NCI-H2227 treated with DMSO at 0.1 percent for 48 hours (cell line): ENCODE measurements around the gene CHST4.
"Not testable (repeated sequence)": the region's sequence is repeated elsewhere in the genome, so short reads cannot be mapped to it uniquely, and the experiment has no call there.

Experiments used
- DNase-seq: peaks from one replicate; lab custom pipeline; 2025; lab: John Stamatoyannopoulos, UW

The CHST4 gene

DNA sequence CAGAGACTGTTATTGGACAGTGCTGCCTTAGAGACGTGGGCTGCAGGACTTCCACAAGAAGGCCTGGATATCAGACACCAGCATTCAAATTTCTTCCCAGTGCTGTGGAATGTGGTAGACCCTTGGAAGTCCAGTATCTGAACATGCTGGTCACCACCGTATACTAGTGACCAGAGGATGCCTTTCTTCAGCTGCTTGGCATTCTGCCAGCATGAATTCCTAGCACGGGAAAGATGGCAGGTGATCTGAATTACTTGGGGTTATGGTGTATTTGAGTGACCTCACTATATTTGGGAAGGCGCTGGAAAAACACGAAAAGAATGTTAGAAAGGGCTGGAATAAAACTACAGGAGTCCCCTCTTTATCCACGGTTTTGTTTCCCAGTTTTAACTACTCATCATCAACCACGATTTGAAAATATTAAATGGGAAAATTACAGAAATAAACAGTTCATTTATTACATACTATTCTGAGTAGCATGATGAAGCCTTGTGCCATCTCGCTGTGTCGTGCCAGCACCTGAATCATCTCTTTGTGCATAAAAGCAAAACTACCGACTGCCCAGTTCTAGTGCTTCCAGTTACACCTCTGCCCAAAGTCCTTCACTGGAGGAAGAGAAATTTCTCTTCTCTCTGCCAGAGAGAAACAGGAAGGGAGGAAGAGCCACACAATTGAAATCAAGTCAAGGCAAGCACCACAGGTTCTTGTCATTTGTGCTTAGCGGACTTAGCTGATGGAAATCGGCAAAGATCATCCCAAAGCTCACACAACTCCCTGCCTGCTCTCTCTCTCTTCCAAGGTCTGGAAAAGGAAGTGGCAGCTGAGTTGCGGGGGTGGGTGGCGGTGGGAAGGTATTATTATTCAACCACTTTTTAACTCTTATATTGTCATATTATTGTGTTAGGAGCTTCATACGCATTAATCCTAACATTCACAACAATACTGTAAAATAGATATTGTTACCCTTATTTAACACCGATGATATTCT, 1.4 kb upstream of the CHST4 start:
- no peak for DNase-seq

DNA sequence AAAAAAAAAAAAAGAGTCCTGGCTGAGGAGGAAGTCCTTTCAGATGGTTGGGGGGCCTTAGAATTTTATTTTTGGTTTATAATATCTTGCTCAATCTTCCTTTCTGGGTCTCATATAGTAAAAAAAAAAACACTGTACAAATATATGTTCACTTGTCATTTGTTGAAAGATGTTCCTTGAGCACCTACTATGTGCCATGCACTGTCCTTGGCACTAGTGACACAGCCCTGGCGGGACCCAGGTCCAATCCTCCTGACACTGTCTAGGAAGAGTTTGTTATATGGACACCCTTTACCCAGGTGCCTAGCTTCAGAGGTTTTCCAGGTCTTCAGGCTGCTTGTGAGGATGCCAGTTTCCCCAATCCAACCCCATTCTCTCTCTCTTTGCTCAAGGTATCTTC, 2.0 kb downstream of the CHST4 start:
- DNase-seq, result no peak

DNA sequence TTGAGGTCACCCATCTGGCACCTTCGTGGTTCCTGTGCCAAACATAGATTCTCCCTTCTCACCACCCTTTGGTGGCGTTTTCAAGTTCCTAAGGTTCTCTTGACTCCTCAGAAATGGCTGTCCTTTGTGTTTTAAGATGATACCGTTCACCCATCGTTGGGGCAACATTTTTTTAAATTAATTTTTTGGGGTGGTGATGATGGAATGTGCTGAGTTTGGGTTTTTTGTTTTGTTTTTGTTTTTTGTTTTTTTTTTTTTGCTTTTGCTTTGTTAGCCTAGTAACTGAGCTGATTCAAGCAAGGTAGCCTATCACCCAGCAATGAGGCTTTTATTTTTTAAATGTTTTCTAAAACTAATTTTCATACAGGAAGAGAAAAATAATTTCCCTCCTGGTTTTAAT, 2.6 kb downstream of the CHST4 start:
- DNase-seq, result no peak

DNA sequence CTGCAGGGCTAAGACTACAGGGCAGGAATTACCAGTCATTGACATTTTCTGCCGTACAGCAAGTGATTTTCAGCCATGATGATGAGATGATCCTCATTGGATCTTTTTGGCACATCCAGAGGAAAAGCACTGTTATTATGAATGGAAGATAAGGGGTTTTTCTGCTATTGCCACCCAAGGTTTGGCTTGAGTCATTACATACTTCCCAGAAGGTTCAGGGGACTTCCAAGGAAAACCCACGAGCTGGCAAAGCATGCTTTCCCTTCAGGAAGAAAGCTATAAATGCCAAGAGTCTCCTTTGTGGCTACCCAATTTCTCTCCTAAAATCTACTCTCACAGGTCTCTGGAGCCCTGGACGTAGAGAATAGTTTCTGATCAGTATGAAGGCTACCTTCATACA, 6.1 kb downstream of the CHST4 start:
- no peak for DNase-seq

GRCh38 chr16:71536752-71537499, 10.7 kb downstream of the CHST4 start:
- DNase-seq, result no peak

DNA sequence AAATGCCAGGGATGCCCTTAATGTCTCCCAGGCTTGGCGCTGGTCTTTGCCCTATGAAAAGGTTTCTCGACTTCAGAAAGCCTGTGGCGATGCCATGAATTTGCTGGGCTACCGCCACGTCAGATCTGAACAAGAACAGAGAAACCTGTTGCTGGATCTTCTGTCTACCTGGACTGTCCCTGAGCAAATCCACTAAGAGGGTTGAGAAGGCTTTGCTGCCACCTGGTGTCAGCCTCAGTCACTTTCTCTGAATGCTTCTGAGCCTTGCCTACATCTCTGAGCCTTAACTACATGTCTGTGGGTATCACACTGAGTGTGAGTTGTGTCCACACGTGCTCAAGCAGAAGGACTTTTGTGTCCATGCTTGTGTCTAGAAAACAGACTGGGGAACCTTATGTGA, 11.4 kb downstream of the CHST4 start:
- peak; percentile 37 for DNase-seq

DNA sequence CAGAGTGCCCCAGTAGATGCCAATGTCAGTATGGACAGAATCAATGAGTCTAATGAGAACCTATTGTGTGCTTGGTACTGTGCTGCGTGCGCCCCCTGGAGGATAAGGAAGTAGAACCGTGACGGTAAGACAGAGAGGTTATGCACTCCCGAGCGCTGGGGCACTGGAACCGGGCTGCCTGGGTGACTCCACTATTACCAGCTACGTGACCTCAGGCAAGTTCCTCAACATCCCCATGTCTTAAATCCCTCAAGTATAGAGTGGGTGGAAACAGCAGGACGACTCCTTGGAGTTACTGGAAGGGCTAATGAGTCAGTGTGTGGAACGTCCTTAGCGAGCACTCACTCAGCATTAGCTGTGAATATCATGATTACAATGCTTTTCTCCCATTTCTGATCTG, 16.2 kb downstream of the CHST4 start:
- DNase-seq, result no peak

- DNase-seq, result no peak
Measured at GRCh38 chr16:71547168-71547567, 20.9 kb downstream of the CHST4 start.

- DNase-seq, result no peak
Measured at GRCh38 chr16:71552698-71553503, 26.7 kb downstream of the CHST4 start.

GRCh38 chr16:71555230-71555891, 29.1 kb downstream of the CHST4 start:
- no peak for DNase-seq

GRCh38 chr16:71557299-71557698, 31.1 kb downstream of the CHST4 start:
- DNase-seq, result no peak

DNA sequence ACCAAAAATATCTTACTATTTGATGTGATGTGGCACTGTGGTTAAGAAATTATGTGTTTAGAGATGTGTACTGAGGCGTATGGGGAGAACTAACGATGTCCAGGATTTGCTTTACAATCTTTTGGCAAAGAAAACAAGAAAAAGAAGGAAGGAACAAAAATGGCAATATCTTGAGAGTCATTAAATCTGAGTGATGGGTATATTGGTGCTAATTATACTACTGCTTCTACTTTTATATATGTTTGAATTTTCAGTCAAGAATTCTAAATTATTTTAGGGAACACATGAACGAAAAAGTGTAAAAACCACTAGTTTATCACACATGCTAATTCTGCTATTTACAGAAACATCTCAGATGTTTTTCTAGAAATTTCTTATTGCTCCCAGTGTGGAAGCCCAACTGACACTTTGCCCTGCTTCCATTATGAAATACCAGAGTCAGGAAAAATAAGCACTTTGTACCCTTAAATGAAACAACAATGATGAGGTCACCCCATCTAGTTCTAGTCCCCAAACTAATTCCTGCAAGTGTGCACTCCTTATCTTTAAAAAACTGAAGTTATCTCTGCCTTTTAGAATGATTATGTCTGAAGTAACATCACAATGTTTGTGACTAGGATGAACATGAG, 31.8 kb downstream of the CHST4 start:
- DNase-seq, result no peak

DNA sequence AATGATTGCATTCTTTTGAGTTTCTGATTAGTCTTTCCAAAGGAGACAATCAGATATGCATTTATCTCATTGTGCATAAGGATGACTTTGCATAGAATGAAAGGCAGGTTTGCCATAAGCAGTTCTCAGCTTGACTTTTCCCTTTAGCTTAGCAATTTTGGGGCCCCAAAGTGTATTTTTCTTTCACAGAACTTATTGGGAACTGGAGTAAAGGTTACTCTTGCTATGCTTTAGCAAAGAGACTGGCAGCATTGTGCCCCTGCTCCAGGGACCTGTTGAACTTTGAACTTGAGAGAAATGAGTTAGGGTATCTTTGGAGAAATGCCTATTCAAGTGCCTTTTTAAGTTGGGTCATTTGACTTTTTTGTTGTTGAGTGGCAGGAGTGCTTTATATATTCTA, 33.6 kb downstream of the CHST4 start:
- DNase-seq, result no peak

DNA sequence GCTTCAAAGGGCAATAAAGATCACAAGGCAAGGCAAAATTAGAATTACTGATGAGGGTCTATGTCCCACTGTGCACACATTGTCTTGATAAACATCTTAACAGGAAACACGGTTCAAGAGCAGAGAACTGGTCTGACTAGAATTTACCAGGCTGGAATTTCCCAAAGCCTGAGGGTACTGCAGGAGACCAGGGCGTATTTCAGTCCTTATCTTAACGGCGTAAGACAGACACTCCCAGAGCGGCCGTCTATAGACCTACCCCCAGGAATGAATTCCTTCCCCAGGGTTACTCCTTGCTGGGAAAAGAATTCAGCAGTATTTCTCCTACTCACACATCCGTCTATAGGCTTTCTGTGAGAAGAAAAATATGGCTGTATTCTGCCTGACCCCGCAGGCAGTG, 35.7 kb downstream of the CHST4 start:
- not testable (repeated sequence) for DNase-seq

- DNase-seq, result no peak
Measured at GRCh38 chr16:71562552-71562951, 36.3 kb downstream of the CHST4 start.

DNA sequence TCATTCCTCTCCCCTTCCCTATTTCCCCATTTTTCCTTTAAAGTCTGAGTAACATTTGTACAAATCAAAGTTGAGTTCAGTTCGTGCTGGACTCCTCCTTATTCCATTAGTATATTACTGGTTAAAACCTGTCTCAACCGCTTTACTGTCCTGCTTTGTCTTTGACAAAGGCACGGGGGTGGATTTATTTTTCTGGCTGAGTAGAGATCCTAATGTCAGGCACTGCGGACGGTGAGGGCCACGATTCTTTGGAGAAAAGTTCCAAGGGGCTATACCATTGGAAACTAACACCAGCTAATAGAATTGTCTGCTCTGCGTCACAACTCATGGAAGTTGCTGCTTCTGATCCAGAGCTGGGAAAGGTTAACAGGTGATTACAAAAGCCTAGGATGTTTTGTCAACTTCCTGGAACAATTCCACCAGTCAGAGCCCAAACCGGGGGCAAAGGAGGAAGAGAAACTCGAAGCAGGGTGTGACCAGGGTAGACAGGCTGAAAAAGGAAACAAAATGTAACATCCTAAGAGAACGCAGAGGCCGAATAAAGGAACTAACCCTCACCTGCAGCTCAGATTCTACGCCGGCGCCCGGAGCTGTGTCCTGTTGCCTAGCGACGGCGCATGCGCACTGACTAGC, 38.2 kb downstream of the CHST4 start:
- no peak for DNase-seq

GRCh38 chr16:71565812-71566700, 39.8 kb downstream of the CHST4 start:
- DNase-seq, result no peak

DNA sequence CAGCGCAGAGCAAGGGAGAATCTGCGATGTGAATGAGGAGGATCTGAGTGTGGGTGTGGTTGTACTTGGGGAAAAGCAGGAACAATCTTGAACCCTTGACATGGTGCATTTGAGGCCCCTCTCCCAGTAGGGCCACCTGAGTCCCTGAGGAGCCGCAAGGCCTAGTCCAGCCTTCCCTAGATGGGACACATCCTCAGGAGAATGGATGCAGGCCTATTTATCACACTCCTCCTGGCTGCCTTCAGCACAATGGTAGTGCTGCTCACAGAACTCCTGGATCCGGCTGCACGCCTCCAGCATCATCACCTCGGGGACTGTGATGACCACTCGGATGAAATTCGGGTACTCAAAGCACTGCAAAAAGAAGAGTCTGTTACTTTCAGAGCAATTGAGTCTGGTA, 41.7 kb downstream of the CHST4 start:
- DNase-seq, result no peak

GRCh38 chr16:71568551-71568950, 42.3 kb downstream of the CHST4 start:
- DNase-seq, result no peak

- no peak for DNase-seq
Measured at GRCh38 chr16:71569621-71570020, 43.4 kb downstream of the CHST4 start.
